Stimulated activated CD8-positive, alpha-beta memory T cell treated with anti-CD3 and anti-CD28 coated beads, Interleukin-7, amount 100 ng/mL, for 24 hours (primary cell): Measurements from ENCODE around the gene OLFM4.
"Not testable (repeated sequence)": the region's sequence is repeated elsewhere in the genome, so short reads cannot be mapped to it uniquely, and the experiment has no call there.

ENCODE experiments used
- DNase-seq: peaks from one replicate; pipeline ENCODE4 v3.0.0-alpha.2; 2020; ENCODE audit warnings: low read depth

The OLFM4 gene

GRCh38 chr13:53028637-53029203 lies at the start of gene OLFM4:
TSS of gene OLFM4 (plus strand) at chr13:53028813. CDS start at chr13:53028837, 24 bp downstream.
- DNase-seq = no peak

- DNase-seq = no peak
Measured at GRCh38 chr13:52978989-52979388, 49.6 kb upstream of the OLFM4 start.

GRCh38 chr13:52980695-52981094 lies 47.9 kb upstream of the OLFM4 start:
- no peak for DNase-seq

GRCh38 chr13:52983836-52984235 lies 44.8 kb upstream of the OLFM4 start:
- DNase-seq = no peak

GRCh38 chr13:52984881-52985363 lies 43.7 kb upstream of the OLFM4 start:
- no peak for DNase-seq

GRCh38 chr13:52991344-52992020 lies 37.1 kb upstream of the OLFM4 start:
- DNase-seq = no peak

- no peak for DNase-seq
Measured at GRCh38 chr13:52992110-52992509, 36.5 kb upstream of the OLFM4 start.

GRCh38 chr13:52994051-52994450 lies 34.6 kb upstream of the OLFM4 start:
- no peak for DNase-seq

GRCh38 chr13:52994865-52995264 lies 33.7 kb upstream of the OLFM4 start:
- no peak for DNase-seq

GRCh38 chr13:52995946-52996345 lies 32.7 kb upstream of the OLFM4 start:
- no peak for DNase-seq

GRCh38 chr13:52997951-52998876 lies 30.4 kb upstream of the OLFM4 start:
- DNase-seq = no peak

GRCh38 chr13:52999093-52999696 lies 29.4 kb upstream of the OLFM4 start:
- no peak for DNase-seq

- no peak for DNase-seq
Measured at GRCh38 chr13:53001444-53002225, 27.0 kb upstream of the OLFM4 start.

GRCh38 chr13:53004573-53004972 lies 24.0 kb upstream of the OLFM4 start:
- DNase-seq = no peak

- DNase-seq = no peak
Measured at GRCh38 chr13:53005626-53006025, 23.0 kb upstream of the OLFM4 start.

GRCh38 chr13:53007872-53008271 lies 20.7 kb upstream of the OLFM4 start:
- DNase-seq = no peak

GRCh38 chr13:53010374-53011105 lies 18.1 kb upstream of the OLFM4 start:
- no peak for DNase-seq

GRCh38 chr13:53012707-53013106 lies 15.9 kb upstream of the OLFM4 start:
- DNase-seq = no peak

GRCh38 chr13:53013113-53013512 lies 15.5 kb upstream of the OLFM4 start:
- no peak for DNase-seq

- not testable (repeated sequence) for DNase-seq
Measured at GRCh38 chr13:53014018-53014417, 14.6 kb upstream of the OLFM4 start.
